HG03097 (cell line): ENCODE data around the gene LOXL1.

Source experiments
- ATAC-seq: cut with Tn5 transposase; IDR thresholded peaks from one replicate; pipeline ENCODE4 v1.9.1; 2021; ENCODE audit not compliant: unreplicated experiment, low FRiP score

LOXL1 gene

DNA sequence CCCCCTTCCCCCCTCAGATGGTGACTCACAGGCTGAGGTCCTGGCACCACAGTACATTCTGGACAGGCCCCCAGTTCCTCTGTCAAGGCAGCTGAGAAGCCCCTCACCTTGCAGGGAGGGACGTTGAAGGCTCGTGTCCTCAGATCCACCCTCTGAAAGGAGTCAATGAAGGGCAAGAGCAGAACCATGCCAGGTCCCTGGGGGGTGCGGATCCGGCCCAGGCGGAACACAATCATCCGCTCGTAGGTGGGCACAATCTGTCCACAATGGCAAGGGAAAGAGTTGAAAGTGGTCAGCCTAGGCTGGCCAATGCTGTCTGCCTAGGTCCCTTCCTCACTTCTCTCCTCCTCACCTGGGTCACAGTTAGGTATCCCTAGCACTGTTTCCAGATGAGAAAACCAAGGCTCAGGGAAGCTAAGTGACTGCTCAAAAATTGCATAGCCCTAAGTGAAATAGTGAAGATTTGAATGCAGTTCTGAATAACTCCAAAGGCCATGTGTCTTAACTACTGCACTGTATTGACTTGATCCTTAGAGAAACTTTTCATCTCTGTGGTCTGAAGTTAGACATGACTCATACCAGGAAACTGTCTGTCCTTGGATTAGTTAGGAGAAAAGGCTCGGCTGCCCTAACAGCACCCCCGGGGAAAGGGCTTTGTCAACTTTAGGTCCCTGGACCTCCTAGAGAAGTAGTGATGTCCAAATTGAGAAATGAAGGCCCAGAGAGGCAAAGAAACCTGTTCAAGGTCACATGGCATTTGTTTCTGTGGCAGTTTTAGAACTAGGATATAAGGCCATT lies 62.9 kb downstream of the LOXL1 start:
- no peak for ATAC-seq

DNA sequence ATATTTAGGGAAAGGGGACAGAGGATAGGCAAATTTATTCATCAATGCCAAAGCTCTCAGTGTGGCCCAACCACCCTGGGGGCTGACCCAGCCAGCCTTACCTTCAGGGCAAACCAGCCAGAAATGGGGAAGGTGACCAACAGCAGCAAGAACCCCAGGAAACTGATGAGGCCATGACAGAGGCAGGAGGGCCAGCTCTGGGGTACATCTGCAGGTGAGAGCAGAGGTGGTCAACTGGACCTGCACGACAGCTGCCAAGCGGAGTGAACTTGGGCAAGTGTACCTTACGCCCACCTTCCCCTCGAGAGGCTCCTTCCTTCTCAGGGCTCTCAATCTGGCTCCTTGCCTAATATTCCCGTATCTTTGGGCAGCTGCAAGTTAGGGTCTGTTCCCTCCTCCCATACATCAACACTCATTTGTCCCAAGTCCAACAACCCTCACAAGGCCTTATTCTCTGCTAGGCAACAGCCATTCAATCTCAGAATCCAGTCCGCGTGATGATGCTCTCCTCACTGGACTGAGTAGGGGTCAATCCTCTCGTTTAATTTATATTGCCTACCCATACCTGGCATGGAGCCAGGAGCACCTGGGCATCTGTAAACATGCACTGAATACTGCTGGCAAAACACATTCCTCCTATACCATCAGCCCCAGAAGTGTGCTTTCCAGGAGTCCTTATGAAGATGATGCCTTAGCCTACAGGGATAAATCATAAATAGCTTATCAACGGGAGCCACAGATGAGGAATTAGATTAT lies 64.2 kb downstream of the LOXL1 start:
- ATAC-seq = no peak

DNA sequence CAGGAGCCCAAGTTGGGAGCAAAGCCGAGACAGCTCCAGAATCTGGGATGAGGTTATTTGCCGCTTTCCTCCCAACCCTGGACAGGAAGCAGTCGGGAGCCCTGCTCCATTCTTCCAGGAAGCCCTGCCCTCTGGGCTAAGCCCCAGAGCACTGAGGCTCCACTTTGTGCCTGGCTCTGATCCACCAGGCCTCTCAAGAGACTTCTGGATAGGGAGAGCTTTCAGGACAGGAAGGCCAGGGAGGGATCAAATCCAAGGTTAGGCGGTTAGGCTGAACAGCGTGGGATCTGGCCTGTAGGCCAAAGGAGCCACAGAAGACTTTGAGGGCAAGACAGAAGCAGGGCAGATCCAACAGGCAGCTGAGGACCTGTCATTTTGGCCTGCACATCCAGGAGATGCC lies 65.0 kb downstream of the LOXL1 start:
- no peak for ATAC-seq

DNA sequence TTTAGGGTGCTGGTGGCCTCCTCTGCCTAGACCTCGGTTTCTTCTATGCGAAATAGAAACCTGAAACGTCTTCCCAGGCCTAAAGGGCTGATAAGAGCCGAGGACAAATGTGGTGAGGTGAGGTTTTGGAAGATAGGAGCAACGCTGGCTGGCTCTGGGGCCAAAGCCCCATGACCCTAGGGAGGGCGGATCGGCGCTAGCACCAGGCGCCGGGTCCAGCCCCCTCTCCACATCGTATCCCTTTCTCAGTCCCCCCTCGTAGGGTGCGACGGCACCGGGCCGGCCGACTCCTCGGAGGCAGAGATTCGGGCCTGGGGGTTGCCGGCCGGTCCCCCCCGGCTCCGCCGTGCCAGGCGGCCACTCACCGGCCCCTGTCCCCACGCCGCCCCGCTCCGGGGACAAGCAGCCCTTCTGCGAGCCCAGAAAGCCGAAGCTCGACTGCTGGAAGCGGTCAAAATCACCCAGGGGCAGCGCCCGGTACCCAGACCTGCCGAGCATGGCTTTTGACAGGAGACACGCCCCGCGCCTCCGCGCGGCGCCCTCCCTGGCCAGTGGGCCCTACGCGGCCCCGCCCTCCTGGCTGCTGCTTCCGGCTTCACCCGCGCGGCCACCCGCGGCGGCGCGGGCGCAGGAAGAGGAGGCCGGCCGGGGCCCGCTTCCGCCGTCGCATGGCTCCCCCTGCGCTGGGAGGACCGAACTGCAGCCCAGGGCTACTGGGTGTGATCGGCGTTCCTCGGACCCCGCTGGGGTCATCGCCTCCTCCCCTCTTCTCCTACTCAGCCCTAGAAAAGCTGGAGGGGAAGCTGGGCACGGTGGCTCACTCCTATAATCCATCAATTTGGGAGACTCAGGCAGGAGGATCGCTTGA lies 65.7 kb downstream of the LOXL1 start, which contains the start of gene STOML1:
Gene STOML1, minus strand, starts transcription at position 570 of the 868 bp plus-strand sequence. Its CDS starts 72 bp downstream, at position 498.
- ATAC-seq = peak; percentile 64

DNA sequence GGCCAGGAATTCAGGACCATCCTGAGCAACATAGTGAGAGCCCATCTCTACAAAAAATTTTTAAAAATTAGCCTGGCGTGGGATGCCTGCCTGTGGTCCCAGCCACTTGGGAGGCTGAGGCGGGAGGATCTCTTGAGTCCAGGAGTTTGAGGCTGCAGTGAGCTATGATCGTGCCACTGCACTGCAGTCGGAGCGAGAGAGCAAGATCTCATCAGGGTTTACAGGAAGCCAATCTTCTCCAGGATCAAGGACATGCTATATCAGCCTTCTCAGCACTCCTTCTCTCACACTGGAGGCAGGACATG lies 66.3 kb downstream of the LOXL1 start:
- ATAC-seq = peak; percentile 0

DNA sequence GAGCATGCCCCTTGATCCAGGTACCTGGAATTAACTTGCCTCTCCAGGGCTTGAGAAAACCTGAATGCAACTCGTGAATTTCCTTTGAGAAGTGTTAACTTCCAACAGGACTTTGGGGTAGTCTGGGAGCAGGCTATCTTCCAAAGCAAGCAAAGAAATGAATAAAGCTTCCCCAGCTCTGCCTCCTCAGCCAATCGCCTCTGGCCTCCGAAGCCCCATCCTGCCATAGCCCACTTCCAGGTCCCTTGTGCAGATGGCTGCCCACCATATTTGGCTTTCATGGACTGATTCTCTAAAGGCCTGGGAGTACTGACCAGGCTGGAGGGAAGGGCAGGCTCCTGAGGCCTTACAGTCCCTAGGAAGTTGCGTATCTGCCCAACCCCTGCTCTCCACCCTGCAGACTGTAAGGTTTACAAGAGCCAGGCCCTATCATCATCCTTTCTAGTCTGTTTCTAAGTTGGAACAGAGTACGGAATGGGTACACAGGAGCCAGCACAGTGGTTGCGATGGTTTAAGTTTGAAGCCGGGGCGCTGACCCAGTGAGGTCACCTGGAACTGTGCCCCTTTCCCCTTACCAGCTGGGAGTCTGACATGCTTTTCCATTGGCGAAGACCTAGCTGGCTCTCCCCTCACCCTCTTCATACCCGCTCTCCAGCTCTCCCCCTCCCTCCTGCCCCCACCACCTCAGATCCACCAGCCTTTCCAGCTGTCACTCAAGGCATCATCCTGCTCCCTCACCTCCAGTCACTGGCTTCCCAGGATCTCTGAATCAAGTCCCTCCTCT lies 67.1 kb downstream of the LOXL1 start:
- ATAC-seq = no peak

DNA sequence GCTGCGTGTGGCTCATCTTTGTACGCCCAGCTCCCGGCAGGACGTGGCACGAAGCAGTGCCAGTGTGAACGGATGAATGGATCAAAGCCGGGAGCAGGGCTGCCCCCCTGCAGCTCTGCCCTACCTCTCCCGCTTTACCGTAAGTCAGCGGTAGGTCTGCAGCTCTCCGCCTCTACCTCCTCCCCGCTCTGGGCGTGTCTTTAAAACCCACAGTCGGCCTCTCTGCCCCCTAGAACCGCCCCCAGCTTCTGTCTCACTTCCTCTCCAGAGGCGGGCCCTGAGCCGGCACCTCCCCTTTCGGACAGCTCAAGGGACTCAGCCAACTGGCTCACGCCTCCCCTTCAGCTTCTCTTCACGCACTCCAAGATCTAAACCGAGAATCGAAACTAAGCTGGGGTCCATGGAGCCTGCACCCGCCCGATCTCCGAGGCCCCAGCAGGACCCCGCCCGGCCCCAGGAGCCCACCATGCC lies 68.2 kb downstream of the LOXL1 start, which contains the start of gene PML:
Gene PML, plus strand, starts transcription at position 304 of the 471 bp plus-strand sequence. Its CDS starts 97 bp downstream, at position 401.
- ATAC-seq = peak; percentile 44

DNA sequence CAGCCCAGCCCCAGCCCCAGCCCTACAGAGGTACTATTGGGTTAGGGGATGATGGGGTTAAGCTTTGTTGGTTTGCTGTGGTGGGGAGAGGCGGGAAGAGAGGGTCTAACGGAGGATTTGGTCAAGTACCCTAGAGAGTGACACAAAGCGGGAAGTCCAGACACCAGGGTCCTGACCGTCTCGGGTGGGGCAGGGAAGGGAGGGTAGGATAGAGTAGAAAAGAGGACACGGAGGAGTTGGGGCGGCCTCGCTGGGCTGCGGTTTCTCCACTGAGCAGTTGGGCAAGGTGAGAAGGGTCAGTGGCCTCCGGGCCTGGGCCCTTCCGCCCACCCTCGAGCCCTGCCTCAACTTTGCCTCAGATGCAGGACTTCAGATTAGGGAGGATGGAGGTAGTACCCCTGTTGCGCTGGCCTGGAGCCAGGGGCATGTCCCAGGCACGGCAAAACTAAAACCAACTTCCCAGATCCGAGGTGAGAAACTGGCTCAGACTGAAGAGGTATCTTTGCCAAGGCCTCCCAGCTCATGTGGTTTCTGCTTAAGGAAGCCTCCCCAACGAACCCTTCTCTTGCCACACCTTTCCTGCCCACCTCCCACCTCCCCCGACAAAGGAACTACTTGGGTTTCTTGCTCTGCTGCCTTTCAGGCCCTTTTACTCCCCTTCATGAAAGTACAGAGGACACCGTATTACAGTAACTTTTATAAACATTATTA lies 68.8 kb downstream of the LOXL1 start:
- no peak for ATAC-seq

DNA sequence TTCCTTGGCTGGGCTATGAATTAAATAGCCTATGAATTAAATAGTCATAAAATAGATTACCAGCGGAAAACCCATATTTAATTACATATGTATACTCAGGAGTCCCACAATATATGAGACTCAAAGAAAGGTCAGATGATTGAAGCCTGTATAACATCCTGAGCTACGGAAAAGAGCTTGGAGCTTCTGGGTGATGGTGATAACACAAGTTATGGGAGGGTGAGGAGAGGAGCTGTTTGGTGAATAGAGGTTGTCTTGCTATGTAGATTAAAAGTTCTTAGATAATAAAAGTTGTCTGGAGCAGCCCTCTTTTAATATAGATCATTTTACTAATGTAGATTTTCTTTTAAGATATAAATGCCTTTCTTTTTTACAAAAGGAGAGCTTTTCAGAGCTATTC lies 70.0 kb downstream of the LOXL1 start:
- ATAC-seq = no peak

DNA sequence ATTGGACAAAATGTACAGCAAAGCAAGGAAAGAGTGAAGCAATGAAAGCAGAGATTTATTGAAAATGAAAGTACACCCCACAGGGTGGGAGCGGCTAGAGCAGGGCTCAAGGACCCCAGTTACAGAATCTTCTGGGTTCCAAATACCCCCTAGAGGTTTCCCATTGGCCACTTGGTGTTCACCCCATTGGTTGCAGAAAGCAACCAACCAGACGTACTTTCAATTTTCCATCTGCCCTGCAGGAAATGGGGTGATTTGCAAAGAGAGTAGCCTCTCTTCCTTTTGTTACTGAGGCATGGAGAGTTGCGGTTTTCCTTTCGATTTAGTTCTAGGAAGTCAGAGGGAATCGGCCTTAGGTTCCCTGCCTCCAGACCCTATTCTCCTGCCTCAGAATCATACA lies 70.7 kb downstream of the LOXL1 start:
- no peak for ATAC-seq

DNA sequence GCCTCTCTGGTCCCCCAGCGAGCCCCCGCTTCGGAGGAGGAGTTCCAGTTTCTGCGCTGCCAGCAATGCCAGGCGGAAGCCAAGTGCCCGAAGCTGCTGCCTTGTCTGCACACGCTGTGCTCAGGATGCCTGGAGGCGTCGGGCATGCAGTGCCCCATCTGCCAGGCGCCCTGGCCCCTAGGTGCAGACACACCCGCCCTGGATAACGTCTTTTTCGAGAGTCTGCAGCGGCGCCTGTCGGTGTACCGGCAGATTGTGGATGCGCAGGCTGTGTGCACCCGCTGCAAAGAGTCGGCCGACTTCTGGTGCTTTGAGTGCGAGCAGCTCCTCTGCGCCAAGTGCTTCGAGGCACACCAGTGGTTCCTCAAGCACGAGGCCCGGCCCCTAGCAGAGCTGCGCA lies 71.7 kb downstream of the LOXL1 start:
- no peak for ATAC-seq
